HG03175 (cell line): ENCODE measurements around the gene SHQ1.
A peak's percentile ranks its signal among the peaks of the same experiment; 100 is the strongest.

ENCODE experiments used
- ATAC-seq: cut with Tn5 transposase; IDR thresholded peaks from one replicate; pipeline ENCODE4 v1.9.1; 2021; ENCODE audit warnings: mild to moderate bottlenecking, moderate library complexity; ENCODE audit not compliant: unreplicated experiment

Gene SHQ1

GRCh38 chr3:72855001-72855400, 6.8 kb upstream of the SHQ1 start:
- ATAC-seq, result no peak

- ATAC-seq, result peak; percentile 44
Measured at GRCh38 chr3:72848703-72849081, 447 bp upstream of the SHQ1 start.

- no peak for ATAC-seq
Measured at GRCh38 chr3:72847282-72847681, 963 bp downstream of the SHQ1 start.

- no peak for ATAC-seq
Measured at GRCh38 chr3:72846166-72846565, 2.1 kb downstream of the SHQ1 start.

- no peak for ATAC-seq
Measured at GRCh38 chr3:72844436-72844993, 3.7 kb downstream of the SHQ1 start.

GRCh38 chr3:72839057-72839456, 9.2 kb downstream of the SHQ1 start:
- ATAC-seq, result no peak

- ATAC-seq, result no peak
Measured at GRCh38 chr3:72836923-72837322, 11.3 kb downstream of the SHQ1 start.

- no peak for ATAC-seq
Measured at GRCh38 chr3:72836416-72836815, 11.8 kb downstream of the SHQ1 start.

- ATAC-seq, result no peak
Measured at GRCh38 chr3:72830452-72831223, 17.6 kb downstream of the SHQ1 start.

- no peak for ATAC-seq
Measured at GRCh38 chr3:72829701-72830100, 18.5 kb downstream of the SHQ1 start.

GRCh38 chr3:72821161-72821781, 27.0 kb downstream of the SHQ1 start:
- no peak for ATAC-seq

GRCh38 chr3:72820415-72820814, 27.8 kb downstream of the SHQ1 start:
- ATAC-seq, result no peak

- no peak for ATAC-seq
Measured at GRCh38 chr3:72818905-72819304, 29.3 kb downstream of the SHQ1 start.

GRCh38 chr3:72818092-72818773, 30.0 kb downstream of the SHQ1 start:
- ATAC-seq, result no peak

- ATAC-seq, result peak; percentile 58
Measured at GRCh38 chr3:72816862-72817355, 31.3 kb downstream of the SHQ1 start.

GRCh38 chr3:72814308-72814707, 33.9 kb downstream of the SHQ1 start:
- peak; percentile 80 for ATAC-seq

GRCh38 chr3:72812201-72812600, 36.0 kb downstream of the SHQ1 start:
- no peak for ATAC-seq

GRCh38 chr3:72811571-72811970, 36.7 kb downstream of the SHQ1 start:
- ATAC-seq, result no peak

GRCh38 chr3:72810659-72811434, 37.4 kb downstream of the SHQ1 start:
- ATAC-seq, result no peak

GRCh38 chr3:72810063-72810462, 38.2 kb downstream of the SHQ1 start:
- no peak for ATAC-seq

- no peak for ATAC-seq
Measured at GRCh38 chr3:72804361-72804760, 43.9 kb downstream of the SHQ1 start.
